Measurements from ENCODE around the gene CDKN2AIP.
A peak's percentile ranks its signal among the peaks of the same experiment; 100 is the strongest.

Gene CDKN2AIP

GRCh38 chr4:183422962-183423631 lies 21.3 kb upstream of the CDKN2AIP start:
- TF ChIP-seq CTCF (IDR thresholded peaks at IDR 0.05; ENCODE audit: low read depth, low read length): no peak
- Histone ChIP-seq H3K9me3 (ENCODE audit: insufficient read depth, low read length) (no peaks in the 10 kb centered on the region), H3K79me2 (ENCODE audit: low read length) (no peaks in the 10 kb centered on the region), H3K4me3 (ENCODE audit: low read length) (no peak overlapping the region), H3K27me3 (ENCODE audit: low read depth, low read length) (no peaks in the 10 kb centered on the region), H3K36me3 (replicated peaks; ENCODE audit: low read depth, low read length) (no peaks in the 10 kb centered on the region), H3K27ac (ENCODE audit: low read length) (no peak overlapping the region), H4K20me1 (ENCODE audit: insufficient read depth, low read length) (no peaks in the 10 kb centered on the region), H3K9ac (ENCODE audit: low read length) (no peak overlapping the region), H3K4me1 (ENCODE audit: low read length) (peaks cover 10% of the 10 kb centered on the region), H2AFZ (ENCODE audit: low read depth, low read length) (0 out of 2 replicates have a peak overlapping the region, but pooled peaks have one; percentile 66), H3K4me2 (ENCODE audit: low read length) (no peak overlapping the region)

- H2AFZ ChIP-seq (ENCODE audit: low read depth, low read length): no peak overlapping the region
- H3K4me3 ChIP-seq (ENCODE audit: low read length): no peak overlapping the region
- no peak overlapping the region for H3K9ac ChIP-seq (ENCODE audit: low read length)
Measured at GRCh38 chr4:183424109-183424744, 20.2 kb upstream of the CDKN2AIP start.

GRCh38 chr4:183426507-183426906 lies 17.9 kb upstream of the CDKN2AIP start:
- H3K27me3 ChIP-seq (ENCODE audit: low read depth, low read length): no peaks in the 10 kb centered on the region
- no peak overlapping the region for H3K9ac ChIP-seq (ENCODE audit: low read length)
- no peak overlapping the region for H3K27ac ChIP-seq (ENCODE audit: low read length)
- H3K4me2 ChIP-seq (ENCODE audit: low read length): no peak overlapping the region
- no peak for TF ChIP-seq CTCF (IDR thresholded peaks at IDR 0.05; ENCODE audit: low read depth, low read length)
- no peak for TF ChIP-seq EZH2phosphoT487 (IDR thresholded peaks at IDR 0.05; ENCODE audit: low read depth)
- H2AFZ ChIP-seq (ENCODE audit: low read depth, low read length): no peak overlapping the region; the same call in 1 of the 2 replicates
- no peaks in the 10 kb centered on the region for H3K79me2 ChIP-seq (ENCODE audit: low read length)
- H3K9me3 ChIP-seq (ENCODE audit: insufficient read depth, low read length): no peaks in the 10 kb centered on the region
- H4K20me1 ChIP-seq (ENCODE audit: insufficient read depth, low read length): no peaks in the 10 kb centered on the region
- H3K36me3 ChIP-seq (replicated peaks; ENCODE audit: low read depth, low read length): no peaks in the 10 kb centered on the region
- peaks cover 10% of the 10 kb centered on the region for H3K4me1 ChIP-seq (ENCODE audit: low read length)
- no peak overlapping the region for H3K4me3 ChIP-seq (ENCODE audit: low read length)

More at GRCh38 chr4:183424109-183424744, 20.2 kb upstream of the CDKN2AIP start:
- H3K79me2 ChIP-seq (ENCODE audit: low read length): no peaks in the 10 kb centered on the region
- H3K27ac ChIP-seq (ENCODE audit: low read length): no peak overlapping the region
- H3K36me3 ChIP-seq (replicated peaks; ENCODE audit: low read depth, low read length): no peaks in the 10 kb centered on the region
- H3K4me1 ChIP-seq (ENCODE audit: low read length): peaks cover 10% of the 10 kb centered on the region
- H3K4me2 ChIP-seq (ENCODE audit: low read length): no peak overlapping the region
- TF ChIP-seq EZH2phosphoT487 (IDR thresholded peaks at IDR 0.05; ENCODE audit: low read depth) (no peak), CTCF (IDR thresholded peaks at IDR 0.05; ENCODE audit: low read depth, low read length) (no peak)
- no peaks in the 10 kb centered on the region for H3K27me3 ChIP-seq (ENCODE audit: low read depth, low read length)
- no peaks in the 10 kb centered on the region for H3K9me3 ChIP-seq (ENCODE audit: insufficient read depth, low read length)
- no peaks in the 10 kb centered on the region for H4K20me1 ChIP-seq (ENCODE audit: insufficient read depth, low read length)

GRCh38 chr4:183429489-183429888 lies 14.9 kb upstream of the CDKN2AIP start:
- TF ChIP-seq EZH2phosphoT487 (IDR thresholded peaks at IDR 0.05; ENCODE audit: low read depth) (no peak), CTCF (IDR thresholded peaks at IDR 0.05; ENCODE audit: low read depth, low read length) (no peak)
- Histone ChIP-seq H3K9ac (ENCODE audit: low read length) (no peak overlapping the region), H3K36me3 (replicated peaks; ENCODE audit: low read depth, low read length) (no peaks in the 10 kb centered on the region), H3K27me3 (ENCODE audit: low read depth, low read length) (no peaks in the 10 kb centered on the region), H3K9me3 (ENCODE audit: insufficient read depth, low read length) (no peaks in the 10 kb centered on the region), H3K4me3 (ENCODE audit: low read length) (no peak overlapping the region), H3K4me1 (ENCODE audit: low read length) (no peaks in the 10 kb centered on the region), H3K79me2 (ENCODE audit: low read length) (no peaks in the 10 kb centered on the region), H3K4me2 (ENCODE audit: low read length) (no peak overlapping the region), H4K20me1 (ENCODE audit: insufficient read depth, low read length) (no peaks in the 10 kb centered on the region), H3K27ac (ENCODE audit: low read length) (no peak overlapping the region), H2AFZ (ENCODE audit: low read depth, low read length) (no peak overlapping the region)

Measured in OCI-LY3 (cell line).